Astrocyte (in vitro differentiated cells and primary cell): ENCODE data around the gene LTB4R. TPM values are rescaled to one million over a fixed set of nuclear protein-coding genes. Genes with fewer than 3 reads are reported as not detected.

Source experiments
- DNase-seq: peaks from one replicate; pipeline ENCODE4 v3.0.0-alpha.2; 2010; ENCODE audit warnings: low read depth
- FAIRE-seq: peaks from 2 replicates; lab custom pipeline; 2011; peaks lifted over from hg19 to GRCh38; lab: Jason Lieb, UNC
- H2AFZ ChIP-seq: 2 replicates; pipeline ENCODE4 v1.6.0; 2012; ENCODE audit warnings: low read depth, low read length, inconsistent platforms
- H3K27ac ChIP-seq: 2 replicates; pipeline ENCODE4 v1.5.1; 2011; ENCODE audit warnings: low read depth, low read length, inconsistent platforms
- H3K27me3 ChIP-seq: 2 replicates; pipeline ENCODE4 v1.6.0; 2011; ENCODE audit warnings: low read length, inconsistent platforms; ENCODE audit not compliant: insufficient read depth
- H3K36me3 ChIP-seq: 2 replicates; pipeline ENCODE4 v1.5.1; 2011; ENCODE audit warnings: low read length, inconsistent platforms; ENCODE audit not compliant: insufficient read depth
- H3K4me1 ChIP-seq: 2 replicates; pipeline ENCODE4 v1.5.1; 2011; ENCODE audit warnings: low read length, inconsistent platforms; ENCODE audit not compliant: insufficient read depth
- H3K4me2 ChIP-seq: 2 replicates; pipeline ENCODE4 v1.6.0; 2012; ENCODE audit warnings: low read length, inconsistent platforms
- H3K4me3 ChIP-seq: 2 replicates; pipeline ENCODE4 v1.5.1; 2011; ENCODE audit warnings: low read depth, mild to moderate bottlenecking, low read length, inconsistent platforms; ENCODE audit not compliant: insufficient read depth
- H3K79me2 ChIP-seq: 2 replicates; pipeline ENCODE4 v1.6.0; 2012; ENCODE audit warnings: mild to moderate bottlenecking, low read length, inconsistent platforms; ENCODE audit not compliant: insufficient read depth
- H3K9ac ChIP-seq: 2 replicates; pipeline ENCODE4 v1.6.0; 2012; ENCODE audit warnings: mild to moderate bottlenecking, low read length, inconsistent platforms
- H3K9me3 ChIP-seq: 2 replicates; pipeline ENCODE4 v1.5.1; 2012; ENCODE audit warnings: low read depth, mild to moderate bottlenecking, low read length, inconsistent platforms; ENCODE audit not compliant: insufficient read depth
- H4K20me1 ChIP-seq: 2 replicates; pipeline ENCODE4 v1.6.0; 2012; ENCODE audit warnings: low read length, inconsistent platforms; ENCODE audit not compliant: insufficient read depth
- H3K27ac Mint-ChIP-seq: one replicate; pipeline ENCODE4 v1.8.0; 2021; ENCODE audit warnings: mild to moderate bottlenecking, mixed read lengths; ENCODE audit not compliant: unreplicated experiment
- H3K27me3 Mint-ChIP-seq: one replicate; pipeline ENCODE4 v1.8.0; 2021; ENCODE audit warnings: low read depth, mixed read lengths; ENCODE audit not compliant: unreplicated experiment
- H3K36me3 Mint-ChIP-seq: one replicate; pipeline ENCODE4 v1.8.0; 2021; ENCODE audit warnings: low read depth, mixed read lengths; ENCODE audit not compliant: unreplicated experiment
- H3K4me1 Mint-ChIP-seq: one replicate; pipeline ENCODE4 v1.8.0; 2021; ENCODE audit warnings: low read depth, mixed read lengths; ENCODE audit not compliant: unreplicated experiment
- H3K4me3 Mint-ChIP-seq: one replicate; pipeline ENCODE4 v1.8.0; 2021; ENCODE audit warnings: mild to moderate bottlenecking, moderate library complexity, mixed read lengths; ENCODE audit not compliant: unreplicated experiment
- H3K9me3 Mint-ChIP-seq: one replicate; pipeline ENCODE4 v1.8.0; 2021; ENCODE audit warnings: mild to moderate bottlenecking, mixed read lengths; ENCODE audit not compliant: unreplicated experiment
- EZH2 ChIP-seq: IDR thresholded peaks from 2 replicates; pipeline ENCODE4 v1.6.1; 2012; ENCODE audit warnings: mild to moderate bottlenecking, low read length, inconsistent platforms; ENCODE audit not compliant: insufficient read depth
- total RNA-seq: library from RNA; stranded (reverse); gene quantifications from 2 replicates; pipeline ENCODE4 v1.2.1, GENCODE V29; 2021
- TF ChIP-seq, protein P1 (sequence below): IDR thresholded peaks from 2 replicates; pipeline ENCODE4 v1.5.1; 2011; ENCODE audit warnings: low read depth, mild to moderate bottlenecking, inconsistent platforms, low read length, moderate library complexity; ENCODE audit not compliant: insufficient read depth

Gene LTB4R
- total RNA-seq, 1 donor from 2014 or later: 5.5 TPM

DNA sequence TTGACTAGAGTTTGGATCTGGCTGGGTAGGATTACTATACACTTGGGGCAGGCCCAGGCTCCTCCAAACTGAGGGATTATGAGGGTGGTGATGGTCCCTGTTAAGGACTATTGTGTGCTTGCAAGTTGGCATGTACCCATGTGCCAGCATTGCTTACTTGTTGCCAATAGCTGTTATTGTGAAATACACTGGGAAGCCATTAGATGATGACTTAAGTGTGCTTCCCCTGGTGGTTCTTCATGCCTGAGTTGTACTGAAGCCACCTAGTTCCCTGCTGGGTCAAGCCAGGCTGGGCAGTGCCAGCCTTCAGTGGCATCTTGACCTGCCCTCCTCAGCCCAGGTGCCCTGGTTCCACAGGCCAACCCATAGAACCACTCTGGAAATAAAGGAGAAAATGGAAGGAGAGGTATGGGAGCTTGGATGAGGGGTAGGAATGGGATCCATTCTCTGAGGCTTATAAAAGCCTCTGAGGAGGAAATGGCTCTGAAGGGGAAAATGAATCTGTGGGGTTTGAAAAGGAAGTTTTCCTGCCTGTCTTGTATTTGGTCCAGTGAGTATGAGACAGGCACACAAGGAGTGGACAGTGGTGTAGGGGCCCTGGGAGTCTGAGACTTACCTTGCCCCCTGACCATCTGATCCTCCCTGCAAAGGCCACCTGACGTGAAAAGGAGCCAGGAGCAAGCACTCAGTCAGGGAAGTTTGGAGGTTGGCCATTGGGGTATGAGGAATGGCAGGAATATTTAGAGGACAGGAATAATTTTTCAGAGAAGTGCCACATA, 724 bp downstream of the LTB4R start:
- H3K4me1 ChIP-seq: peaks cover 23% of the 10 kb centered on the region
- Mint-ChIP-seq H3K27me3 (peaks cover 6% of the 10 kb centered on the region), H3K9me3 (peaks cover 2% of the 10 kb centered on the region), H3K4me1 (peaks cover 8% of the 10 kb centered on the region), H3K36me3 (peaks cover 8% of the 10 kb centered on the region), H3K27ac (no peak overlapping the region), H3K4me3 (no peak overlapping the region)
- H4K20me1 ChIP-seq: peaks cover 47% of the 10 kb centered on the region
- FAIRE-seq (no peak), DNase-seq (no peak)
- peaks cover 14% of the 10 kb centered on the region for H3K27me3 ChIP-seq
- no peak overlapping the region for H2AFZ ChIP-seq
- H3K27ac ChIP-seq: no peak overlapping the region
- no peak overlapping the region for H3K4me2 ChIP-seq
- no peaks in the 10 kb centered on the region for H3K9me3 ChIP-seq
- H3K79me2 ChIP-seq: no peaks in the 10 kb centered on the region
- H3K9ac ChIP-seq: no peak overlapping the region
- no peak overlapping the region for H3K4me3 ChIP-seq
- peaks cover 1% of the 10 kb centered on the region for H3K36me3 ChIP-seq
- TF ChIP-seq, protein P1, sequence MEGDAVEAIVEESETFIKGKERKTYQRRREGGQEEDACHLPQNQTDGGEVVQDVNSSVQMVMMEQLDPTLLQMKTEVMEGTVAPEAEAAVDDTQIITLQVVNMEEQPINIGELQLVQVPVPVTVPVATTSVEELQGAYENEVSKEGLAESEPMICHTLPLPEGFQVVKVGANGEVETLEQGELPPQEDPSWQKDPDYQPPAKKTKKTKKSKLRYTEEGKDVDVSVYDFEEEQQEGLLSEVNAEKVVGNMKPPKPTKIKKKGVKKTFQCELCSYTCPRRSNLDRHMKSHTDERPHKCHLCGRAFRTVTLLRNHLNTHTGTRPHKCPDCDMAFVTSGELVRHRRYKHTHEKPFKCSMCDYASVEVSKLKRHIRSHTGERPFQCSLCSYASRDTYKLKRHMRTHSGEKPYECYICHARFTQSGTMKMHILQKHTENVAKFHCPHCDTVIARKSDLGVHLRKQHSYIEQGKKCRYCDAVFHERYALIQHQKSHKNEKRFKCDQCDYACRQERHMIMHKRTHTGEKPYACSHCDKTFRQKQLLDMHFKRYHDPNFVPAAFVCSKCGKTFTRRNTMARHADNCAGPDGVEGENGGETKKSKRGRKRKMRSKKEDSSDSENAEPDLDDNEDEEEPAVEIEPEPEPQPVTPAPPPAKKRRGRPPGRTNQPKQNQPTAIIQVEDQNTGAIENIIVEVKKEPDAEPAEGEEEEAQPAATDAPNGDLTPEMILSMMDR: no peak
- TF ChIP-seq EZH2: no peak

DNA sequence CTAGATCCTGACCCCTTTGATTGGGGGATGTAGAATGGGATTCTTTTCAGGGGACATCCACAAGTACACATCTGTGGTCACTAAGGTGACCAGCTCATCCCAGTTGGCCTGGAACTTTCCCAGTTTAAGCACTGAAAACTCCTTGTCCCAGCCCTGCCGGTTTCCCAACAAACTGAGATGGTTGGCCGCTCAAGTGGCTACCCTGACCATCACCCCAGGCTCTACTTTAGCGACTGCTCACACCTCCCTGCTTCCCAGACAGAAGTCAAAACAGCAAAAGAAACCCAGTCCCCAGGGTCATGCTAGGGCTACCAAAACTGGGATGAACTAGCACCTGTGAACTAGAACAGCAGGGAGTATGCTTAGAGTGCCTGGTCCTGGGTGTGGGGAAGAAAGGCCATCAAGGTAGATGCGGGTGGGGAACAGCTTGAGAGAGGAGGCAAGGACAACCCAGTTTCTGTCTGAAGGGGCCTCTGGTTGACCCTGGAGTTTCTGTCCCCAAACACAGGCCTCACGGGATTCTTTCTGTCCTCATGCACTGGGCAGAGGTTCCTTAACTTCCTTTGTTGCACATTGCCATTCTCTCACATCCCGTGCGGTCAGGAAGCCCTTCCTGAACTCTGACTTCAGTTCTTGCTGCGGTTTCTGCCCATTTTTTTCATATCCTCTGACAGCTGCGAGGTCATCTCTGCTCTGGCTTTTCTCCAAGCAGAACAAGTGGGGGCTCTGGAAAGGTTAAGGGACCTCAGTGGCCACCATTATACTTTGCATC, 1.6 kb downstream of the LTB4R start:
- no peak for TF ChIP-seq EZH2
- TF ChIP-seq, protein P1: no peak
- Mint-ChIP-seq H3K27ac (no peak overlapping the region), H3K27me3 (peaks cover 9% of the 10 kb centered on the region), H3K4me3 (no peak overlapping the region), H3K9me3 (peaks cover 2% of the 10 kb centered on the region), H3K36me3 (peaks cover 7% of the 10 kb centered on the region), H3K4me1 (peaks cover 12% of the 10 kb centered on the region)
- H3K9ac ChIP-seq: no peak overlapping the region
- H3K79me2 ChIP-seq: no peaks in the 10 kb centered on the region
- peaks cover 25% of the 10 kb centered on the region for H3K4me1 ChIP-seq
- no peak for DNase-seq
- no peak overlapping the region for H3K4me2 ChIP-seq
- no peak for FAIRE-seq
- no peaks in the 10 kb centered on the region for H3K36me3 ChIP-seq
- peaks cover 38% of the 10 kb centered on the region for H4K20me1 ChIP-seq
- H3K4me3 ChIP-seq: no peak overlapping the region
- H3K27ac ChIP-seq: no peak overlapping the region
- H2AFZ ChIP-seq: no peak overlapping the region
- peaks cover 14% of the 10 kb centered on the region for H3K27me3 ChIP-seq
- H3K9me3 ChIP-seq: no peaks in the 10 kb centered on the region
